Mesenchymal stem cell (in vitro differentiated cells and primary cell): ENCODE results near the gene ANKFY1.
A peak's percentile ranks its signal among the peaks of the same experiment; 100 is the strongest.
"Not testable (repeated sequence)": the region's sequence is repeated elsewhere in the genome, so short reads cannot be mapped to it uniquely, and the experiment has no call there.

ENCODE experiments used
- DNase-seq: peaks from one replicate; pipeline ENCODE4 v3.0.0-alpha.2; 2013
- H2AFZ ChIP-seq: one replicate; pipeline ENCODE4 v1.6.1; 2013; ENCODE audit warnings: low read depth, mild to moderate bottlenecking, control low read depth, inconsistent platforms, low read length, moderate library complexity
- H2AK5ac ChIP-seq: 2 replicates; pipeline ENCODE4 v1.6.1; 2013; ENCODE audit warnings: low read length, moderate library complexity, mild to moderate bottlenecking, inconsistent platforms; ENCODE audit not compliant: severe bottlenecking
- H2BK120ac ChIP-seq: one replicate; pipeline ENCODE4 v1.6.1; 2013; ENCODE audit warnings: low read depth, mild to moderate bottlenecking, inconsistent platforms, low read length, moderate library complexity
- H2BK12ac ChIP-seq, 2 experiments: one replicate each; pipeline ENCODE4 v1.6.1; 2013; ENCODE audit warnings: inconsistent platforms in 2 of 2, low read length in 2 of 2, mild to moderate bottlenecking in 2 of 2, moderate library complexity in 2 of 2, control low read depth in 1 of 2
- H2BK15ac ChIP-seq: one replicate; pipeline ENCODE4 v1.6.1; 2013; ENCODE audit warnings: mild to moderate bottlenecking, low read depth, inconsistent platforms; ENCODE audit not compliant: poor library complexity, severe bottlenecking
- H2BK5ac ChIP-seq: 2 replicates; pipeline ENCODE4 v1.6.1; 2013; ENCODE audit warnings: low read depth, mild to moderate bottlenecking, low read length, control low read depth, inconsistent platforms; ENCODE audit not compliant: poor library complexity, severe bottlenecking
- H3K14ac ChIP-seq, 2 experiments: one replicate each; pipeline ENCODE4 v1.6.1; 2013; ENCODE audit warnings: inconsistent platforms in 2 of 2, low read length in 2 of 2, control low read depth in 1 of 2, mild to moderate bottlenecking in 1 of 2, moderate library complexity in 1 of 2
- H3K18ac ChIP-seq, 2 experiments: one replicate each; pipeline ENCODE4 v1.6.1; 2013; ENCODE audit warnings: inconsistent platforms in 2 of 2, low read length in 2 of 2, control low read depth in 1 of 2, low read depth in 1 of 2, mild to moderate bottlenecking in 1 of 2
- H3K23ac ChIP-seq, 2 experiments: one replicate each; pipeline ENCODE4 v1.6.1; 2013; ENCODE audit warnings: inconsistent platforms in 2 of 2, low read length in 2 of 2, mild to moderate bottlenecking in 2 of 2, moderate library complexity in 2 of 2, control low read depth in 1 of 2
- H3K27ac ChIP-seq: 2 replicates; pipeline ENCODE4 v1.5.1; 2013; ENCODE audit warnings: mild to moderate bottlenecking, moderate library complexity, low read length, control low read depth, inconsistent platforms; ENCODE audit not compliant: poor library complexity, severe bottlenecking
- H3K27me3 ChIP-seq, 2 experiments: 2 replicates each; pipeline versions ENCODE4 v1.6.1 to v1.7.0; 2013; ENCODE audit warnings: low read length in 2 of 2, mild to moderate bottlenecking in 2 of 2, moderate library complexity in 2 of 2, control low read depth in 1 of 2, inconsistent platforms in 1 of 2; ENCODE audit not compliant: control insufficient read depth in 1 of 2, insufficient read depth in 1 of 2
- H3K36me3 ChIP-seq, 2 experiments: 2 replicates each; pipeline versions ENCODE4 v1.6.1 to v1.7.0; 2013; ENCODE audit warnings: low read length in 2 of 2, control low read depth in 1 of 2, inconsistent platforms in 1 of 2, low read depth in 1 of 2, mild to moderate bottlenecking in 1 of 2; ENCODE audit not compliant: insufficient read depth in 2 of 2, control insufficient read depth in 1 of 2
- H3K4ac ChIP-seq, 2 experiments: one replicate each; pipeline ENCODE4 v1.6.1; 2013; ENCODE audit warnings: inconsistent platforms in 2 of 2, low read length in 2 of 2, mild to moderate bottlenecking in 2 of 2, moderate library complexity in 2 of 2, control low read depth in 1 of 2, low read depth in 1 of 2
- H3K4me1 ChIP-seq: 2 replicates; pipeline ENCODE4 v1.6.1; 2013; ENCODE audit warnings: low read depth, low read length, control low read depth; ENCODE audit not compliant: control insufficient read depth, insufficient read depth
- H3K4me2 ChIP-seq: 2 replicates; pipeline ENCODE4 v1.6.1; 2013; ENCODE audit warnings: low read length, mild to moderate bottlenecking, inconsistent platforms; ENCODE audit not compliant: poor library complexity, severe bottlenecking
- H3K4me3 ChIP-seq, 2 experiments: 2 replicates each; pipeline versions ENCODE4 v1.5.1 to v1.7.0; 2013; ENCODE audit warnings: low read length in 2 of 2, mild to moderate bottlenecking in 2 of 2, control low read depth in 1 of 2, low read depth in 1 of 2; ENCODE audit not compliant: insufficient read depth in 1 of 2
- H3K79me1 ChIP-seq: replicated peaks from 2 replicates; pipeline ENCODE4 v1.6.1; 2013; ENCODE audit warnings: mild to moderate bottlenecking, control low read depth, low read length, inconsistent platforms; ENCODE audit not compliant: poor library complexity, severe bottlenecking
- H3K9ac ChIP-seq: 2 replicates; pipeline ENCODE4 v1.7.0; 2013; ENCODE audit warnings: mild to moderate bottlenecking, low read length, moderate library complexity
- H3K9me3 ChIP-seq: 2 replicates; pipeline ENCODE4 v1.7.0; 2013; ENCODE audit warnings: mild to moderate bottlenecking, low read length; ENCODE audit not compliant: control insufficient read depth
- H4K8ac ChIP-seq: one replicate; pipeline ENCODE4 v1.6.1; 2013; ENCODE audit warnings: inconsistent platforms, mild to moderate bottlenecking, low read length, moderate library complexity
- H4K91ac ChIP-seq: one replicate; pipeline ENCODE4 v1.6.1; 2013; ENCODE audit warnings: mild to moderate bottlenecking, low read length, inconsistent platforms
- WGBS: methylation state at CpG from one replicate; pipeline ENCODE4 v1.1.7; 2013; ENCODE audit warnings: mixed read lengths; 5-methylcytosine and 5-hydroxymethylcytosine counted together

ANKFY1 gene

GRCh38 chr17:4138906-4139526 is 124.8 kb downstream of the ANKFY1 start:
- H3K27me3 ChIP-seq: not testable (repeated sequence)

GRCh38 chr17:4136373-4136772 is 127.4 kb downstream of the ANKFY1 start:
- no peak overlapping the region for H2BK120ac ChIP-seq
- no peak overlapping the region for H2AK5ac ChIP-seq
- no peak overlapping the region for H3K18ac ChIP-seq
- H3K4me2 ChIP-seq: no peak overlapping the region
- no peak overlapping the region for H3K4me3 ChIP-seq
- no peak overlapping the region for H2BK5ac ChIP-seq
- H2BK12ac ChIP-seq: no peak overlapping the region
- peaks cover 6% of the 10 kb centered on the region for H3K4me1 ChIP-seq
- H3K9me3 ChIP-seq: no peaks in the 10 kb centered on the region
- no peak for DNase-seq
- H3K27ac ChIP-seq: no peak overlapping the region
- no peak overlapping the region for H4K8ac ChIP-seq
- H3K4ac ChIP-seq: no peak overlapping the region
- H4K91ac ChIP-seq: no peak overlapping the region
- H3K23ac ChIP-seq: no peak overlapping the region
- no peaks in the 10 kb centered on the region for H3K27me3 ChIP-seq
- H2BK15ac ChIP-seq: no peak overlapping the region
- H2AFZ ChIP-seq: no peak overlapping the region
- H3K79me1 ChIP-seq: peaks cover 13% of the 10 kb centered on the region
- 92% methylated on average over 6 of the region's 6 CpGs for WGBS
- no peak overlapping the region for H3K9ac ChIP-seq
- peaks cover 10 to 17% of the 10 kb centered on the region in 2 experiments for H3K36me3 ChIP-seq
- no peak overlapping the region for H3K14ac ChIP-seq

More at GRCh38 chr17:4138906-4139526, 124.8 kb downstream of the ANKFY1 start:
- DNase-seq, H2BK12ac ChIP-seq, H3K4me3 ChIP-seq, H3K27ac ChIP-seq, H2BK5ac ChIP-seq, H3K4me1 ChIP-seq, H3K4me2 ChIP-seq, H2AK5ac ChIP-seq, H3K14ac ChIP-seq, H3K4ac ChIP-seq, H2BK120ac ChIP-seq, H3K23ac ChIP-seq, H4K8ac ChIP-seq, H2BK15ac ChIP-seq, H3K9me3 ChIP-seq, H4K91ac ChIP-seq, H3K79me1 ChIP-seq, H3K18ac ChIP-seq, H2AFZ ChIP-seq: not testable (repeated sequence)
- 97% methylated on average over 7 of the region's 9 CpGs for WGBS
- H3K9ac ChIP-seq: peak overlapping the region; percentile 69
- peaks cover 10 to 17% of the 10 kb centered on the region in 2 experiments for H3K36me3 ChIP-seq

GRCh38 chr17:4135489-4135888 is 128.3 kb downstream of the ANKFY1 start:
- 98% methylated on average over 3 of the region's 3 CpGs for WGBS
- no peak overlapping the region for H2BK12ac ChIP-seq
- no peak overlapping the region for H3K23ac ChIP-seq
- no peak overlapping the region for H3K18ac ChIP-seq
- no peaks in the 10 kb centered on the region for H3K27me3 ChIP-seq
- no peak overlapping the region for H3K9ac ChIP-seq
- H3K9me3 ChIP-seq: no peaks in the 10 kb centered on the region
- no peak overlapping the region for H2AFZ ChIP-seq
- H3K36me3 ChIP-seq: peaks cover 10 to 15% of the 10 kb centered on the region in 2 experiments
- no peak overlapping the region for H2BK120ac ChIP-seq
- peaks cover 6% of the 10 kb centered on the region for H3K4me1 ChIP-seq
- no peak for DNase-seq
- H4K8ac ChIP-seq: no peak overlapping the region
- no peak overlapping the region for H2AK5ac ChIP-seq
- H3K79me1 ChIP-seq: peaks cover 14% of the 10 kb centered on the region
- H3K4me2 ChIP-seq: no peak overlapping the region
- H3K14ac ChIP-seq: no peak overlapping the region
- no peak overlapping the region for H3K4me3 ChIP-seq
- H3K27ac ChIP-seq: no peak overlapping the region
- no peak overlapping the region for H3K4ac ChIP-seq
- no peak overlapping the region for H2BK5ac ChIP-seq
- H2BK15ac ChIP-seq: no peak overlapping the region
- no peak overlapping the region for H4K91ac ChIP-seq

- no peak overlapping the region for H2AFZ ChIP-seq
- H2BK5ac ChIP-seq: no peak overlapping the region
- no peaks in the 10 kb centered on the region for H3K9me3 ChIP-seq
- H3K27ac ChIP-seq: no peak overlapping the region
- peaks cover 7 to 10% of the 10 kb centered on the region in 2 experiments for H3K36me3 ChIP-seq
- H3K18ac ChIP-seq: no peak overlapping the region
- peaks cover 4% of the 10 kb centered on the region for H3K4me1 ChIP-seq
- no peak overlapping the region for H4K91ac ChIP-seq
- peaks cover 13% of the 10 kb centered on the region for H3K79me1 ChIP-seq
- no peak overlapping the region for H3K4me2 ChIP-seq
- H2AK5ac ChIP-seq: no peak overlapping the region
- H3K14ac ChIP-seq: no peak overlapping the region
- no peak overlapping the region for H3K4ac ChIP-seq
- H3K9ac ChIP-seq: no peak overlapping the region
- DNase-seq: no peak
- H2BK120ac ChIP-seq: no peak overlapping the region
- no peak overlapping the region for H2BK12ac ChIP-seq
- no peak overlapping the region for H3K4me3 ChIP-seq
- no peaks in the 10 kb centered on the region for H3K27me3 ChIP-seq
- H3K23ac ChIP-seq: no peak overlapping the region
- no peak overlapping the region for H4K8ac ChIP-seq
- no peak overlapping the region for H2BK15ac ChIP-seq
- 96% methylated on average over 3 of the region's 3 CpGs for WGBS
These were observed 129.1 kb downstream of the ANKFY1 start for GRCh38 chr17:4134721-4135120.
